Measurements from ENCODE around the gene SLC6A13.

The SLC6A13 gene

GRCh38 chr12:213527-213932, 49.1 kb downstream of the SLC6A13 start:
- DNase-seq, result no peak

- DNase-seq, result no peak
These were observed 49.7 kb downstream of the SLC6A13 start for GRCh38 chr12:212715-213526.

GRCh38 chr12:212415-212714, 50.3 kb downstream of the SLC6A13 start:
- no peak for DNase-seq

- no peak for DNase-seq
These were observed 50.8 kb downstream of the SLC6A13 start for GRCh38 chr12:211639-212414.

- DNase-seq, result no peak
These were observed 51.5 kb downstream of the SLC6A13 start for GRCh38 chr12:211142-211465.

GRCh38 chr12:210277-211141, 52.1 kb downstream of the SLC6A13 start:
- no peak for DNase-seq

- no peak for DNase-seq
These were observed 52.8 kb downstream of the SLC6A13 start for GRCh38 chr12:209851-210250.

- DNase-seq, result no peak
These were observed 53.4 kb downstream of the SLC6A13 start for GRCh38 chr12:209246-209645.

- DNase-seq, result no peak
These were observed 53.8 kb downstream of the SLC6A13 start for GRCh38 chr12:208813-209212.

GRCh38 chr12:207804-208203, 54.8 kb downstream of the SLC6A13 start:
- DNase-seq, result no peak

- no peak for DNase-seq
These were observed 55.7 kb downstream of the SLC6A13 start for GRCh38 chr12:206746-207440.

- DNase-seq, result no peak
These were observed 57.6 kb downstream of the SLC6A13 start for GRCh38 chr12:205026-205425.

GRCh38 chr12:204261-204678, 58.4 kb downstream of the SLC6A13 start:
- DNase-seq, result no peak

- DNase-seq, result no peak
These were observed 59.0 kb downstream of the SLC6A13 start for GRCh38 chr12:203462-204260.

GRCh38 chr12:203074-203461, 59.6 kb downstream of the SLC6A13 start:
- DNase-seq, result no peak

GRCh38 chr12:202081-202731, 60.4 kb downstream of the SLC6A13 start:
- no peak for DNase-seq

- no peak for DNase-seq
These were observed 61.3 kb downstream of the SLC6A13 start for GRCh38 chr12:201361-201760.

- DNase-seq, result no peak
These were observed 63.9 kb downstream of the SLC6A13 start for GRCh38 chr12:198705-199104.

- DNase-seq, result no peak
These were observed 64.5 kb downstream of the SLC6A13 start for GRCh38 chr12:197911-198695.

- no peak for DNase-seq
These were observed 65.3 kb downstream of the SLC6A13 start for GRCh38 chr12:197347-197746.

- DNase-seq, result no peak
These were observed 66.2 kb downstream of the SLC6A13 start for GRCh38 chr12:196436-196835.
